GM19351 (cell line): ENCODE results near the gene ITPA.
"Not testable (repeated sequence)": the region's sequence is repeated elsewhere in the genome, so short reads cannot be mapped to it uniquely, and the experiment has no call there.

Experiments used
- ATAC-seq: cut with Tn5 transposase; IDR thresholded peaks from one replicate; pipeline ENCODE4 v1.9.1; 2021; ENCODE audit warnings: mild to moderate bottlenecking, moderate library complexity; ENCODE audit not compliant: unreplicated experiment

The ITPA gene

DNA sequence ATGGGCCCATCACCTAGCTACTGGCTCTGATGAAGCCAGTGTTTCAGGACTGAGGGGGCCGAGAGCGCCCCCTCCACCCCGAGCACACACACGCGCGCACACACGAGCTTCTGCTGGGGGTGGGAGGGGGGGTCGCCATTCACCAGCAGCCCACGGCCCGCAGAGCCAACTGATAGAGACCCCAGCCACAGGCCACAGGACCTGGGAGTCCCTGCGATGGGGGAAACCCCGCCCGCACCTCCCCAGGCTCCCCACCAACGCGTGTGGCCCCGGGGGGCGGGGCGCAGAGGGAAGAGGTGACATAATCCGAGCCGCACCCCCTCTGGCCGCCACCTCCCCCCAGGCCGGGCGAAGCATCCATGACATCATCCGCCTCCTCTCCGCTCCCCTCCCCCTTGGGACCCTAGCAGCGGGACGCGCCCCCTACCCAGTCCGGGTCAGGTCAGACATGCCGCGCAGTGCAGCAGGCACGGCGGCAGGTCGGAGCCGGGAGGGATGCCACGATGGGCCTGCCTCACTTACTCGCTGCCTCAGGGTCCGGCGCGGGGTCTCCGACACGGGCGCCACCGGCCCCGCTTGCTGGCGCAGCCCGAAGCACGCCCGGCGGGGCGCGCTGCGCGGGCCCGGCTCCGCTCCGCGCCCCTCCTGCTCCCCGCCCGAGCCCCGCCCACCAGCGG lies 36.2 kb upstream of the ITPA start, which contains the start of gene LZTS3:
LZTS3 (minus strand) TSS at position 617 of the 677 bp plus-strand sequence. CDS start 6,386 bp downstream, outside the sequence.
- ATAC-seq = peak; percentile 65

- ATAC-seq = peak; percentile 89
Observed at GRCh38 chr20:3173610-3174441, 35.5 kb upstream of the ITPA start.

- ATAC-seq = no peak
Observed at GRCh38 chr20:3174442-3175261, 34.6 kb upstream of the ITPA start.

DNA sequence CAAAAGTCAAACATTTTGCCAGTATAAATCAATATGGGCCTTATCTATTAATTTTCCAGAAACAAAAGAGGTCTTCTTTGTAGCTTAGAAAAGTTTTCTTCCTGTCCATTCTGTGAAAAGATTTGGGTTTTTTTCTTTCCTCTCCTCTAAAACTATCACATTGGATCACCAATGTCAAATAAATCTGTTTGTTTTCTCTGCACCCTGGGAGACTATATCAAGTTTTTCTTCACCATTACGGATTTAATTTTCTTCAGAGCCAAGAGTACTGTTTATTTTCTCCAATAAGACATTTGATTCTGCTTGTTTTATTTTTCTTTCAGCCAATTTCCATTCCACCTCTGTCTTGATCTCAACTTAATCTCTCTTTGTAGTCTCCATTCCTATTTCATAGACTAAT lies 34.0 kb upstream of the ITPA start:
- ATAC-seq = no peak

GRCh38 chr20:3177746-3178485 lies 31.4 kb upstream of the ITPA start:
- ATAC-seq = no peak

DNA sequence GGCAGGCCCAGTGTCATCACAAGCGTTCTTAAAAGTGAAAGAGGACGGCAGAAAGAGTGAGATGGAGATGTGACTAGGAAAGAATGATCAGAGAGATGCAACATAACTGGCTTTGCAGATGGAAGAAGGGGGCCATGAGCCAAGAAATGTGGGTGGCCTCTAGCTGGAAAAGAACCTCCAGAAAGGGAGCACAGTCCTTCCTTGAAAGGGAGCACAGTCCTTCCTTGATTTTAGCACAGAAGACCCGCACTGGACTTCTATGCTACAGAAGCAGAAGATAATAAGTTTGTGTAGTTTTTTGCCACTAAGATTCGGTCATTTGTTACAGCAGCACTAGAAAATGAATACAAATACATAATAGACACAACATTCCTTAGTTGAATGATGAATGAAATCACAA lies 29.0 kb upstream of the ITPA start:
- no peak for ATAC-seq

GRCh38 chr20:3181270-3181669 lies 28.0 kb upstream of the ITPA start:
- ATAC-seq = no peak

GRCh38 chr20:3182429-3182828 lies 26.9 kb upstream of the ITPA start:
- not testable (repeated sequence) for ATAC-seq

DNA sequence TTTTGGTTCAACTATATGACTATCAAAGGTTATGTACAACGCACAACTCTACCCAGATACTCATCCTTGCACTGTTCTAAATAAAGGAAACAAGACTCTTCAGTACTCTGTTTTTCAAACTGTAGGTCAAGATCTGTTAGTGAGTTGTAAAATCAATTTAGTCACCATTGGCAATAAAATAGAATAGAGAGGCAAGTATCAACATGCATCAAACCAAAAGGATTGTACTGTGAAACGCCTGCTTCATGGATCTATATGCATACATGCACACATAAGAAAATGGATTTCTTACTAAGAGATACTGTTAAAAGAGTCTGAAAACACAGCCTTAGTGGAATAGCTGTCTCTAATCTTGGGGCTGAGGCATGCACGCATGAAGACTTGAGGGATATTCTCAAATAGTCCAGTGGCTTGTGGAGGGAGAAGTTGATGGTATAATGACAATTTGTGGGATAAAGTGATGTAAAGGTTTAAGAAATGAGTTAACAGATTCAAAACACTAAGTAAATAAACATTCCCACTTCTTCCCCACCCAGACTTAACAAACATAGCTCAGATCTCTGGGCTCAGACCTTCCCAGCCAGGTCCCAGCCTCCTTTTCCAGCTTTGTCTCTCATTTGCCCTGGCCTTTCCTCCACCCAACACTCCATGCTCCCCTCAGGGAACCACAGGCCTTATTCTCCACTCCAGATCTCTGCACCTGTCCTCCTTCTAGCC lies 25.2 kb upstream of the ITPA start:
- ATAC-seq = no peak

DNA sequence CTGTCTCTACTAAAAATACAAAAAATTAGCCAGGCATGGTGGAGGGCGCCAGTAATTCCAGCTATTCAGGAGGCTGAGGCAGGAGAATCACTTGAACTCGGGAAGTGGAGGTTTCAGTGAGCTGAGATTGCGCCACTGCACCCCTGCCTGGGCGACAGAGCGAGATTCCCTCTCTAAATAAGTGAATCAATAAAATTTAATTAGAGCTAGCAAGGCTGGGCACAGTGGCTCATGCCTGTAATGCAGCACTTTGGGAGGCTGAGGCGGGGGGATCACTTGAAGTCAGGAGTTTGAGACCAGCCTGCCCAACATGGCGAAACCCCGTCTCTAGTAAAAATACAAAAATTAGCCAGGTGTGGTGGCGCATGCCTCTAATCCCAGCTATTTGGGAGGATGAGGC lies 21.4 kb upstream of the ITPA start:
- ATAC-seq = not testable (repeated sequence)

GRCh38 chr20:3188823-3189413 lies 20.4 kb upstream of the ITPA start:
- no peak for ATAC-seq

DNA sequence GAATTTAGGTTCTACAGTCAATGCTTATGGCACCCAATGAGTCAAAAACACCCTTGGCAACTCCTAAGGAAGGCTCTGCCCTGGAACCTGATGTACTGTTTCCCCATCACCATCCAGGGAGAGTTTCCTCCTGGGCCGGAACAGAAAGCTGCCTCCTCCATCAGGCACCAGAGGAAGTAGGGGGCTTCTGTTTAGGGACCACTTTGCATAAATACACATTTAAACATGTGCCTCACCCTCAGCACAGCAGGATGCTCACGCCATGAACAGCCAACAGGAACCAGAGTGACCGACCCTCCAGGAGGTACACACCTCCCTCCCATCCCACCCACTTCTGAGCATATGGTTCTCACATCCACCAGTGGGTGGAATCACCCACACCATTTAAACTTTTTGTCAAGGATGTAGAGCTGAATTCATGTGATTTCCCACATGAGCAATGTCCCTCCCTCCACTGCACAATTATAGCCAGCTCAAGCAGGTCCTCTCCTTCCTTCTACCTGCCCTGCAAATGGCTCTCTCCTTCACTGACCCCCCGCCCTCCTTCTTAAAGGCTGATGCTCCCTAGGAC lies 19.7 kb upstream of the ITPA start:
- ATAC-seq = no peak

DNA sequence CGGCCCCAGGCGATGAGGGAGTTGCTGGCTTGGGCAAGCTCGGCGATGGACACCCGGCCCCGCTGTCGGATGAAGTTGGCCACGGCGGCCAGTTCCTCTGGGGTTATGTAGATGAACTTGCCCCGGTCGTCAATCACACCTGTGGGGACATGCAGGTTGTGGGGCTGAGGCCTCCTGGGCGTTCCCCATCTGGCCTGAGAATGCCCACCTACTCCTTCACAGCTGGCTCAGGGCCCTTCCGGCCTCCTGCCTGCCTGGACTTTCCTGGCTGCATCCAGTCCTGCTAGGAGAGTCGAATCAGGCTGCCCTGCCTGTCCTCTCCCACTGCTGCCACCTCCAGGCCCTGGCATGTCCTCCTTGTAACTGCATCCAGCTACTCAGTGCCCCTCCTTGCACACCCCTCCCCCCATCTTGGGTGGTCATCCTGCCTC lies 18.6 kb upstream of the ITPA start:
- no peak for ATAC-seq

GRCh38 chr20:3192226-3193015 lies 16.9 kb upstream of the ITPA start:
- no peak for ATAC-seq

DNA sequence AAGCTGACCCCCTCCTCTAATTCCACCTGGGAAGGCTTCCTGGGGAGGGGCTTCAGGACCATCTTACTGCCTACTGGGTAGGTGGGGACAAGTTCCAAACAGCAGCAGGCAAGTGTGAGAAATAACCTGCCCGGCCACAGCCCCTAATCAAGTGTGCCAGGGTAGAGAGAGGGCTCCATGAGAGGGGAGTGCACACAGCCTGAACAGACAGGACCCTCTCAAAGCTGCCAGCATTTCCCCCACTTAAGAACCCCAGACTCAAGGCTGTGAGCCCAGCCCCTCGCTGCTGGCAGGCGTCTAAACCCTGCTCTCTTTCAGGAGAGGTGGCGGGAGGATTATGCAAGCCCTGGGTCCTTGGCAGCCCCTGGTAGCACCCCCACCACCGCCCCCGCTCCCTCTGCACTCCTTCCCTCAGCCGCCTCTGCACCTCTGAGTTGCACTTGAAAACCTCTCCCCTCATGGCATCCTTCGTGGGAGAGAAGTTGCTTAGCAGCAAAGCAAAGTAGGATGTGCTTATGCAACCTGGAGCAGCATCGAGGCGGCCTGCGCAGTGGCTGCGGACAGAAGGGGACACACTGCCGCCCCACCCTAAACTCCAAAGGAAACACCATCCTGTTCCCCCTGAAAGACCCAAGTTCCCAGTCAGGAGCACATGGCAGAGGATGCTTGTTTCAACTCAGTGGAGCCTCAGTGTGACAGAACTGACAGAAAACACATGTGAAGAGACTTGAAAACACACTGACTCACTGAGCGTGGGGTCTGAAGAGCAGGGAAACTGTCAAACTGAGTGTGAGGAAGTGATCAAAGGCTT lies 15.3 kb upstream of the ITPA start:
- ATAC-seq = no peak

GRCh38 chr20:3194617-3195280 lies 14.5 kb upstream of the ITPA start:
- ATAC-seq = no peak

DNA sequence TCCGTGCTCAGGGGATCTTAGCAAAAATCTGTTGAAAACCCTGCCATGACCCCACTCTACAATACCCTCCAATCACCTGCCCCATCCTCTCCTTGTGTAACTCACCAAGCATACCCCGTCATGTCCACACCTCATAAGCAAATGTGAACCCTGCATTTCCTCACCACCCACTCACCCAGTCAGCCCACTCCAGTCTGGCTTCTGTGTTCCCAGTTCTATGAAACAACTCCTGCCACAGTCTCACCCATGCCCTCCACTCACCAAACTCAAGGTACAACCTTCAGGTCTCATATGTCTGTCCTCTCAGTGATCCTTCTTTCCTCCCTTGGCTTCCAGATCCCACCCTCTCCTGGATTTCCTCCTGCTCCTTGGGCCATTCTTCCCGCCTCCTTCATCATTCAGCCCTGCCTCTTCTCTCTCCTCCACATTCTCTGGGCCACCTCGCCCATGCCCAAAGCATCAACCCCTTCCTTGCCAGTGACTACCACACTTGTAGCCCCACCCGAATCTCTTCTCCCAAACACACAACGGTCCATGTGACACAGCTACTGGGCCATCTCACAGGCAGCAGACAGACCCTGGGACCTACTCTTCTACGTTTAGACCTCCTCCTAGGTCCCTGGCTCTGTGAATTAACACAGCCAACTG lies 13.6 kb upstream of the ITPA start:
- ATAC-seq = no peak
